Head of caudate nucleus (tissue), 42 donors: ENCODE results near the gene MRPS25.
"Not testable (repeated sequence)": the region's sequence is repeated elsewhere in the genome, so short reads cannot be mapped to it uniquely, and the experiment has no call there.

ENCODE experiments used
- DNase-seq, 42 donors: peaks; one replicate each; pipeline versions ENCODE4 v3.0.0 to v3.0.0-alpha.2; 2020 to 2021; ENCODE audit warnings: mixed read lengths in 7 of 42
- intact Hi-C: fragments of 100-400 bp; cut with DNase I; formaldehyde crosslinking; loops from one replicate; pipeline ENCODE4 v1.15.0; 2022

Gene MRPS25

GRCh38 chr3:15011174-15011573 lies 53.9 kb downstream of the MRPS25 start:
- no peak for DNase-seq
- intact Hi-C loops: no loop called here

GRCh38 chr3:15010664-15011063 lies 54.5 kb downstream of the MRPS25 start:
- intact Hi-C loops: no loop called here
- no peak for DNase-seq

- DNase-seq: no peak
- intact Hi-C loops: no loop called here
These were observed 55.9 kb downstream of the MRPS25 start for GRCh38 chr3:15009167-15009566.

DNA sequence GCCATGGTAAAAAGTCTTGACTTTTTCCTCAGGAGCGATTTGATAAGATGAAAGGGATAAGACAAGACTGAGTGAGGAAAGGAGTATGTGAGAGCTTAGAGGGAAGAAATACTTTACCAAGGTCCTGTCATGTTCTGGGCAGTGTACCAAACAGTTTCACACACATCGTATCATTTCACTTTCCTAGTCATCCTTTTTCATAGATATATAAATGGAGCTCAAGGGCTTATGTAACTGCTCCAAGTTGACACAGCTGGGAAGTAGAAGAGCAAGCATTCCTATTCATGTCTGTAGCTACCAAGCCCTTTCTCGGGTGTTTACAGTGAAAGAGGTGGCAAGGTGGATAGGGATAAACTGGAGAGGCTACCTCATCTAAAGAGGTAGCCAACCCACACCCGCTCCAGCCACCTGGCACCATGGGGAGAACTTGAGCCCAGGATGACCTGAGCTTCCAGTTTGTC lies 57.4 kb downstream of the MRPS25 start:
- intact Hi-C loops: no loop called here

DNA sequence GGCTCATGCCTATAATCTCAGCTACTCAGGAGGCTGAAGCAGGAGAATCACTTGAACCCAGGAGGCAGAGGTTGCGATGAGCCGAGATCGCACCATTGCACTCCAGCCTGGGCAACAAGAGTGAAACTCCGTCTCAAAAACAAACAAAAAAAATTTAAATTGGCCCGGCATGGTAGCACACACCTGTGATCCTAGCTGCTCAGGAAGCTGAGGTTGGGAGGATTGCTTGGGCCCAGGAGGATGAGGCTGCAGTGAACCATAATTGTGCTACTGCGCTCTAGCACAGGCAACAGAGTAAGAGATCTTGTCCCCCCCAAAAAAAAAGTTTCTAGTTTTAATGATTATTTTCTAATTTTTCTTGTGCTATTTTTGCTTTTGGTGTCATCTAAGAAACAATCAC lies 65.9 kb downstream of the MRPS25 start:
- DNase-seq, intact Hi-C loops: not testable (repeated sequence)

More for the DNA sequence above, 57.4 kb downstream of the MRPS25 start:
- DNase-seq: no peak
